ENCODE data around the gene MYH10.

Gene MYH10

DNA sequence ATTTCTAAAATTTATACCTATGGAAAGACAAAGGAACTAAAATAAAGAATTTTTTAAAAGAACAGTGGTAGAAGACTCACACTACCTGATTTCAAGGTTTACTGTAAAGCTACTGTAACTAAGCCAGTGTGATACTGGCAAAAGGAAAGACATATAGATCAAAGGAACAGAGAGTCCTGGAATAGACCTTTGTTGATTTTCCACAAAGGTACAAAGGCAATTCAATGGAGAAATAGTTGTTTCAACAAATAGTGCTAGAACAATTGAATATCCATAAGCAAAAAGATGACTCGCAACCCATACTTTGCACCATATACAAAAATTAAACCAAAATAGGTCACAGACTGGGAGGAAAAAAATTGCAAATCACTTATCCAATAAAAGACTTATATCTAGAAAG is 36.7 kb downstream of the MYH10 start:
- TF ChIP-seq, protein P1, sequence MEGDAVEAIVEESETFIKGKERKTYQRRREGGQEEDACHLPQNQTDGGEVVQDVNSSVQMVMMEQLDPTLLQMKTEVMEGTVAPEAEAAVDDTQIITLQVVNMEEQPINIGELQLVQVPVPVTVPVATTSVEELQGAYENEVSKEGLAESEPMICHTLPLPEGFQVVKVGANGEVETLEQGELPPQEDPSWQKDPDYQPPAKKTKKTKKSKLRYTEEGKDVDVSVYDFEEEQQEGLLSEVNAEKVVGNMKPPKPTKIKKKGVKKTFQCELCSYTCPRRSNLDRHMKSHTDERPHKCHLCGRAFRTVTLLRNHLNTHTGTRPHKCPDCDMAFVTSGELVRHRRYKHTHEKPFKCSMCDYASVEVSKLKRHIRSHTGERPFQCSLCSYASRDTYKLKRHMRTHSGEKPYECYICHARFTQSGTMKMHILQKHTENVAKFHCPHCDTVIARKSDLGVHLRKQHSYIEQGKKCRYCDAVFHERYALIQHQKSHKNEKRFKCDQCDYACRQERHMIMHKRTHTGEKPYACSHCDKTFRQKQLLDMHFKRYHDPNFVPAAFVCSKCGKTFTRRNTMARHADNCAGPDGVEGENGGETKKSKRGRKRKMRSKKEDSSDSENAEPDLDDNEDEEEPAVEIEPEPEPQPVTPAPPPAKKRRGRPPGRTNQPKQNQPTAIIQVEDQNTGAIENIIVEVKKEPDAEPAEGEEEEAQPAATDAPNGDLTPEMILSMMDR (IDR thresholded peaks at IDR 0.05; ENCODE audit: insufficient read depth, low read length, missing control alignments), result no peak
- CTCF ChIA-PET, result no interaction called here
- no peak for DNase-seq (ENCODE audit: low read depth, low spot score)
- no peak overlapping the region for H3K4me3 ChIP-seq (ENCODE audit: low read depth, low read length)
- POLR2A ChIA-PET, result no interaction called here

DNA sequence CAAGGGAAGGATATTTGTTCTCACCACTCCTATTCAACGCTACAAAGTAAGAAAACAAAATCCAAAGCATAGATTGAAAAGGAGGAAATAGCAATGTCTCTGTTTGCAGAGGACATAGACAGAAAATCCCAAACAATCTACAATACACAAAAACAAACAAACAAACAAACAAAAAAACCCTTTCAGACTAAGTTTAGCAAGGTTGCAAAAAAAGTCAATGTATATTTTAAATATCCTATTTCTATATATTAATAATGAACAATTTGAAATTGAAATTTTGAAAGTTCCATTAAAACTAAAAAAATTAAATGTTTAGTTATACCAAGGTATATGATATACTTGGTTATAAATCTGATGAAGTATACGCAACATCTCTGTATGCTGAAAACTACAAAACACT is 37.2 kb downstream of the MYH10 start:
- POLR2A ChIA-PET, result no interaction called here
- DNase-seq (ENCODE audit: low read depth, low spot score), result no peak
- CTCF ChIA-PET, result no interaction called here
- H3K4me3 ChIP-seq (ENCODE audit: low read depth, low read length), result no peak overlapping the region
- TF ChIP-seq, protein P1 (IDR thresholded peaks at IDR 0.05; ENCODE audit: insufficient read depth, low read length, missing control alignments), result no peak

DNA sequence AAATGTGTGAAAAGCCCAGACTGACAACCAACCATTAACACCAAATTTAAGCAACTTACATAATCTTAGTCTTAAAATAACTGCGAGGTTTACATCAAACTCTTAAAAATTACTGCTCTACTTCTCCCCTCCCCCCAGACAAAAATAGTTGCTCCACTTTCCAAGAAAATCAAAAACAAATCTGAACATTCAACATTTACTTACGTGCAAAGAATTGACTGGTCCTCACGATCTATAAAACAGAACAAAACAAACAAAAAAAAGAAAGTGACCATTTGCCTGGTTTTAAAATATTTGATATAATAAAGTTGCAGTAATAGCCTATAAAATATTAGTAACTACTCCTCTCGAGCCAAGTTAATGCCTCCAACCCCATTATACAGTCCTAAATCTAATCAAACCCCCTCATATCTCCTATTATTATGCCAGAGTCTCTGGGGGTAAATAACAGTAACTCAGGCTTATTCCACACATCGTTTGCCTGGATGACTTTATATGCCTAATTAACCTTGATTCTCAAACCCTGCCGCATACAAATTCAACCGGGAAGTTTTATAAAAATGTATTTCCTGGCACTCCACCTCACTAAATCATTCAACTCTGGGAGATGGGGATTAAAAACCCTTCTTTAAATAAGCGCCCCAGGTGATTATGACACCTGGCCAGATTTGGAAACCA is 41.5 kb downstream of the MYH10 start:
- no peak for DNase-seq (ENCODE audit: low read depth, low spot score)
- ChIA-PET POLR2A (no interaction called here), CTCF (interaction anchor here (1.2 kb wide), 1 partner anchor 178 kb away, joined by 3 read pairs; no protein-coding TSS in a partner anchor)
- TF ChIP-seq, protein P1 (IDR thresholded peaks at IDR 0.05; ENCODE audit: insufficient read depth, low read length, missing control alignments), result no peak
- no peak overlapping the region for H3K4me3 ChIP-seq (ENCODE audit: low read depth, low read length)

DNA sequence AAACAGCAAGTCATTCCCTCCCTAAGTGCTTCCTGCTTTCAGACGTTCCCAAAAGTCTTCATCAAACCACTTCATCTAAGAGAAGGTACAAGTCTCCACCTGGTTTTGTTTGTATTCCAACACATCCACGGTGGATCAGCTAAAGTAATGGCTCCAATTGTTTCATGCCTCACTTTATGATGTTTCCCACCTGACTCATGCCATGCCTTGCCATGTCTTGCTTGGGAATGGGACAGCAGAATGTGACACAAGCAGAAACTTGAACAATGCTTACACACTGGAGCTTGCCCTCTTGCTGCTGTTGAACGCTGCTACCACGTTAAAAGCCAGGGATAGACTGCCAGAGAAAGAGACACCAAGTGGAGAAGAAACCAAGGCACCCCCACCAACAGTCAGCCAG is 43.8 kb downstream of the MYH10 start:
- no peak for DNase-seq (ENCODE audit: low read depth, low spot score)
- POLR2A ChIA-PET, result no interaction called here
- TF ChIP-seq, protein P1 (IDR thresholded peaks at IDR 0.05; ENCODE audit: insufficient read depth, low read length, missing control alignments), result no peak
- CTCF ChIA-PET, result no interaction called here
- H3K4me3 ChIP-seq (ENCODE audit: low read depth, low read length), result no peak overlapping the region

DNA sequence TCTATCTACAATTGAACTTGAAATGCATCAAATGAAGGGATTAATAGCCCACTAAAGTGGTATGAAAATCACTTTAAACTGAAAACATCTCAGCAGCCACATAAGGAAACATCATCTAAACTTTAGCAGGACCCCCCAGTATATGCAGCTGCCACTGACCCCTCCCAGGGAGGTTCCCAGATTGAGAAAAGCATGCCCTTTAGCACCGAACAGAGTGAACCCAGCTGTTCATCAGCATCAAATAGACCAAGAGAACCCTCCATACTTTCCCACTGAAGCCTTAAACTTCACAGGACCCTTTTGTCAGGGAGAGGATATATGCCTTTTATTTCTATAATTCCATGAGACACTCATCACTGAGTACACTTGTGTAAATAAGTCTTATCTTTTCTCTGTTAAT is 44.6 kb downstream of the MYH10 start:
- no peak for DNase-seq (ENCODE audit: low read depth, low spot score)
- POLR2A ChIA-PET, result no interaction called here
- H3K4me3 ChIP-seq (ENCODE audit: low read depth, low read length), result no peak overlapping the region
- TF ChIP-seq, protein P1 (IDR thresholded peaks at IDR 0.05; ENCODE audit: insufficient read depth, low read length, missing control alignments), result no peak
- CTCF ChIA-PET, result no interaction called here

DNA sequence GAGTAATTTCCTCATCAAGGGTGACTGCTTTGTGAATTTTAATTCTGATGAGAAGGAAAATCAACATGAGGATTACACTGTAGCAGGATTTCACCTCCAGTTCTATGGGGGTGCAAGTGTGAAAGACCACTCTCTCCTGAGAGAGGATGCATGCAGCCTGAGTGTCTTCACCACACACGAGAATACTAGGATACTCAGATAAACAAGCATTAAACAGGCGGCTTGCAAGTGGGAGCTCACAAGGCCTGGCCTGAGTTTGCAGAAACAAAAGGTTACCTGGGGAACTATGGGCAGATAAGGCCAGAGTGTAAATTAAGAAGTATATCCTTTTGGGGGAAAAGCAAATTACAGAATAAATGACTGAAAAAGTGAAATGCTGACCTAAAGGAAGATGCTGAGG is 46.6 kb downstream of the MYH10 start:
- ChIA-PET CTCF (interaction anchor here (0.6 kb wide), 1 partner anchor 530 kb away, joined by 4 read pairs; no protein-coding TSS in a partner anchor), POLR2A (no interaction called here)
- DNase-seq (ENCODE audit: low read depth, low spot score), result no peak
- TF ChIP-seq, protein P1 (IDR thresholded peaks at IDR 0.05; ENCODE audit: insufficient read depth, low read length, missing control alignments), result no peak
- H3K4me3 ChIP-seq (ENCODE audit: low read depth, low read length), result no peak overlapping the region
